Measurements from ENCODE around the gene HOMEZ.
"Not testable (repeated sequence)": the region's sequence is repeated elsewhere in the genome, so short reads cannot be mapped to it uniquely, and the experiment has no call there.

Gene HOMEZ

GRCh38 chr14:23286020-23286901 lies at the start of gene HOMEZ:
Gene HOMEZ (minus strand): TSS chr14:23286132. CDS start chr14:23285952, 180 bp downstream.
- Histone ChIP-seq H3K27me3 (ENCODE audit: control insufficient read depth in 1 of 2, insufficient read depth in 2 of 2, low read length in 2 of 2) (no peaks in the 10 kb centered on the region), H3K36me3 (ENCODE audit: control insufficient read depth in 1 of 2, insufficient read depth in 2 of 2, low read length in 2 of 2) (peaks cover 0 to 6% of the 10 kb centered on the region in 2 donors), H3K27ac (ENCODE audit: low read depth, low read length) (peak within 1 kb of the TSS; percentile 83), H3K9ac (ENCODE audit: low read depth in 1 of 2, low read length in 2 of 2) (peak within 1 kb of the TSS; percentile 88 to 96), H3K4me3 (ENCODE audit: low read depth in 1 of 2, low read length in 2 of 2) (peak within 1 kb of the TSS; percentile 85 to 96), H3K9me3 (ENCODE audit: control insufficient read depth in 1 of 2, low read length in 2 of 2) (no peaks in the 10 kb centered on the region), H3K4me1 (ENCODE audit: control insufficient read depth in 1 of 2, insufficient read depth in 2 of 2, low read length in 2 of 2) (peaks cover 13 to 19% of the 10 kb centered on the region in 2 donors)

GRCh38 chr14:23335623-23336022 lies 49.7 kb upstream of the HOMEZ start:
- Histone ChIP-seq H3K9ac (ENCODE audit: low read depth in 1 of 2, low read length in 2 of 2) (no peak overlapping the region), H3K27me3 (ENCODE audit: control insufficient read depth in 1 of 2, insufficient read depth in 2 of 2, low read length in 2 of 2) (no peaks in the 10 kb centered on the region), H3K27ac (ENCODE audit: low read depth, low read length) (no peak overlapping the region), H3K9me3 (ENCODE audit: control insufficient read depth in 1 of 2, low read length in 2 of 2) (no peaks in the 10 kb centered on the region), H3K4me1 (ENCODE audit: control insufficient read depth in 1 of 2, insufficient read depth in 2 of 2, low read length in 2 of 2) (no peaks in the 10 kb centered on the region), H3K36me3 (ENCODE audit: control insufficient read depth in 1 of 2, insufficient read depth in 2 of 2, low read length in 2 of 2) (no peaks in the 10 kb centered on the region), H3K4me3 (ENCODE audit: low read depth in 1 of 2, low read length in 2 of 2) (no peak overlapping the region)

GRCh38 chr14:23327947-23328744 lies 42.2 kb upstream of the HOMEZ start:
- Histone ChIP-seq H3K36me3 (ENCODE audit: control insufficient read depth in 1 of 2, insufficient read depth in 2 of 2, low read length in 2 of 2) (peaks cover 18 to 25% of the 10 kb centered on the region in 2 donors), H3K27me3 (ENCODE audit: control insufficient read depth in 1 of 2, insufficient read depth in 2 of 2, low read length in 2 of 2) (no peaks in the 10 kb centered on the region), H3K9me3 (ENCODE audit: control insufficient read depth in 1 of 2, low read length in 2 of 2) (no peaks in the 10 kb centered on the region), H3K27ac (ENCODE audit: low read depth, low read length) (no peak overlapping the region), H3K4me3 (ENCODE audit: low read depth in 1 of 2, low read length in 2 of 2) (no peak overlapping the region), H3K9ac (ENCODE audit: low read depth in 1 of 2, low read length in 2 of 2) (no peak overlapping the region), H3K4me1 (ENCODE audit: control insufficient read depth in 1 of 2, insufficient read depth in 2 of 2, low read length in 2 of 2) (peaks cover under 1 to 4% of the 10 kb centered on the region in 2 donors)

GRCh38 chr14:23326491-23327332 lies 40.8 kb upstream of the HOMEZ start:
- Histone ChIP-seq H3K4me3 (ENCODE audit: low read depth in 1 of 2, low read length in 2 of 2) (no peak overlapping the region), H3K9me3 (ENCODE audit: control insufficient read depth in 1 of 2, low read length in 2 of 2) (no peaks in the 10 kb centered on the region), H3K4me1 (ENCODE audit: control insufficient read depth in 1 of 2, insufficient read depth in 2 of 2, low read length in 2 of 2) (peaks cover 10 to 15% of the 10 kb centered on the region in 2 donors), H3K27me3 (ENCODE audit: control insufficient read depth in 1 of 2, insufficient read depth in 2 of 2, low read length in 2 of 2) (no peaks in the 10 kb centered on the region), H3K36me3 (ENCODE audit: control insufficient read depth in 1 of 2, insufficient read depth in 2 of 2, low read length in 2 of 2) (peaks cover 21 to 26% of the 10 kb centered on the region in 2 donors), H3K27ac (ENCODE audit: low read depth, low read length) (no peak overlapping the region), H3K9ac (ENCODE audit: low read depth in 1 of 2, low read length in 2 of 2) (no peak overlapping the region)

GRCh38 chr14:23325746-23326145 lies 39.8 kb upstream of the HOMEZ start:
- not testable (repeated sequence) for H3K4me3 ChIP-seq (ENCODE audit: low read depth in 1 of 2, low read length in 2 of 2); H3K27ac ChIP-seq (ENCODE audit: low read depth, low read length); H3K9ac ChIP-seq (ENCODE audit: low read depth in 1 of 2, low read length in 2 of 2); H3K27me3 ChIP-seq (ENCODE audit: control insufficient read depth in 1 of 2, insufficient read depth in 2 of 2, low read length in 2 of 2); H3K9me3 ChIP-seq (ENCODE audit: control insufficient read depth in 1 of 2, low read length in 2 of 2)
- H3K36me3 ChIP-seq (ENCODE audit: control insufficient read depth in 1 of 2, insufficient read depth in 2 of 2, low read length in 2 of 2) = peaks cover 21 to 26% of the 10 kb centered on the region in 2 donors
- H3K4me1 ChIP-seq (ENCODE audit: control insufficient read depth in 1 of 2, insufficient read depth in 2 of 2, low read length in 2 of 2) = peaks cover 10 to 15% of the 10 kb centered on the region in 2 donors

GRCh38 chr14:23324993-23325392 lies 39.1 kb upstream of the HOMEZ start:
- no peak overlapping the region for H3K9ac ChIP-seq (ENCODE audit: low read depth in 1 of 2, low read length in 2 of 2)
- no peaks in the 10 kb centered on the region for H3K9me3 ChIP-seq (ENCODE audit: control insufficient read depth in 1 of 2, low read length in 2 of 2)
- peaks cover 21 to 26% of the 10 kb centered on the region in 2 donors for H3K36me3 ChIP-seq (ENCODE audit: control insufficient read depth in 1 of 2, insufficient read depth in 2 of 2, low read length in 2 of 2)
- H3K27ac ChIP-seq (ENCODE audit: low read depth, low read length) = no peak overlapping the region
- H3K4me1 ChIP-seq (ENCODE audit: control insufficient read depth in 1 of 2, insufficient read depth in 2 of 2, low read length in 2 of 2) = peaks cover 10 to 21% of the 10 kb centered on the region in 2 donors
- H3K27me3 ChIP-seq (ENCODE audit: control insufficient read depth in 1 of 2, insufficient read depth in 2 of 2, low read length in 2 of 2) = no peaks in the 10 kb centered on the region
- H3K4me3 ChIP-seq (ENCODE audit: low read depth in 1 of 2, low read length in 2 of 2) = no peak overlapping the region

GRCh38 chr14:23324455-23324846 lies 38.5 kb upstream of the HOMEZ start:
- Histone ChIP-seq H3K27ac (ENCODE audit: low read depth, low read length) (no peak overlapping the region), H3K4me1 (ENCODE audit: control insufficient read depth in 1 of 2, insufficient read depth in 2 of 2, low read length in 2 of 2) (peaks cover 10 to 23% of the 10 kb centered on the region in 2 donors), H3K27me3 (ENCODE audit: control insufficient read depth in 1 of 2, insufficient read depth in 2 of 2, low read length in 2 of 2) (no peaks in the 10 kb centered on the region), H3K9ac (ENCODE audit: low read depth in 1 of 2, low read length in 2 of 2) (no peak overlapping the region), H3K9me3 (ENCODE audit: control insufficient read depth in 1 of 2, low read length in 2 of 2) (no peaks in the 10 kb centered on the region), H3K36me3 (ENCODE audit: control insufficient read depth in 1 of 2, insufficient read depth in 2 of 2, low read length in 2 of 2) (peaks cover 21 to 26% of the 10 kb centered on the region in 2 donors), H3K4me3 (ENCODE audit: low read depth in 1 of 2, low read length in 2 of 2) (no peak overlapping the region)

GRCh38 chr14:23323838-23324454 lies 38.0 kb upstream of the HOMEZ start:
- Histone ChIP-seq H3K9ac (ENCODE audit: low read depth in 1 of 2, low read length in 2 of 2) (no peak overlapping the region), H3K9me3 (ENCODE audit: control insufficient read depth in 1 of 2, low read length in 2 of 2) (no peaks in the 10 kb centered on the region), H3K27me3 (ENCODE audit: control insufficient read depth in 1 of 2, insufficient read depth in 2 of 2, low read length in 2 of 2) (no peaks in the 10 kb centered on the region), H3K27ac (ENCODE audit: low read depth, low read length) (no peak overlapping the region), H3K4me3 (ENCODE audit: low read depth in 1 of 2, low read length in 2 of 2) (no peak overlapping the region), H3K36me3 (ENCODE audit: control insufficient read depth in 1 of 2, insufficient read depth in 2 of 2, low read length in 2 of 2) (peaks cover 21 to 26% of the 10 kb centered on the region in 2 donors), H3K4me1 (ENCODE audit: control insufficient read depth in 1 of 2, insufficient read depth in 2 of 2, low read length in 2 of 2) (peaks cover 10 to 23% of the 10 kb centered on the region in 2 donors)

All from duodenal mucosa (tissue), 2 donors.